GM18870 (cell line): ENCODE data around the gene GRAMD1B.
A peak's percentile ranks its signal among the peaks of the same experiment; 100 is the strongest.

ENCODE experiments used
- ATAC-seq: cut with Tn5 transposase; IDR thresholded peaks from one replicate; pipeline ENCODE4 v1.9.1; 2021; ENCODE audit warnings: moderate library complexity; ENCODE audit not compliant: unreplicated experiment

GRAMD1B gene

DNA sequence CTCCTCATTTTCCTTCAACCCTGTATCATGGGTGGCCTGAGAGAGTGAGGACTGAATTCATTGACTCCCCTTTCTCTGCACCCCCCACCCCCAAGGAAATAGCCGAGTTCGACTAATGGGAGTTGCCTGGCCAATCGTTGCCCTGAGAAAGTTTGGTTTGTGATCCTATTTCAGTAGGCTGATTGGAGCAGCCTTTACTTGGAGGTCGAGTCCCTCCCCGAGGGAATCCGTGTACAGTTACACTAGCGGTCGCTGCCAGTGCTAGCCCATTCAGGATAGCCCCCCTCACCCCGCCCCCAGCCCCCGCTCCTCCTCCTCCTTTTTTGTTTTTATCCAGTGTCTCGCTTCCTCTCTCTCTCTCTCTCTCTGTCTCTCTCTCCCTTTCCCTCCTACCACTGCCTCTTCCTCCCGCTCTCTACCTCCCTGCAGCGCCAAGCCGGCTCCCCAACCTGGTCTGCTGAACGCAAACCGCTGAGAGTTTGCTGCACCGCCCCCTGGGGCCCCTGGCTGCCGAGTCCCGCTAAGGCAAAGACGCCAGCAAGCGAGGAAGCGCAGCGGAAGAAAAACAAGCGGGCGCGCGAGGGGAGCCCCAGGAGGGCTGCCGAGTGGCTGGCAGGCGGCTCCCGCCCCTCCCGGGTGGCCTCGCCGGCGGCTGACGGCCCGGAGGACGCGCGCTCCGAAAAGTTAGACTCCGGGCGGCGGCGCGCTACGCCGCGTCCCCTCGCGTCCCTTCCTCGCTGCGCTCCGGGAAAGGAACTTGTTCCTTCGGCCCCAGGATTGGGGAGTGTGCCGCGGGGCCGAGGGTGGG, at the start of gene GRAMD1B:
Gene GRAMD1B, plus strand, starts transcription at position 357 of the 808 bp plus-strand sequence. CDS start 524 bp downstream, outside the sequence.
- ATAC-seq, result no peak

DNA sequence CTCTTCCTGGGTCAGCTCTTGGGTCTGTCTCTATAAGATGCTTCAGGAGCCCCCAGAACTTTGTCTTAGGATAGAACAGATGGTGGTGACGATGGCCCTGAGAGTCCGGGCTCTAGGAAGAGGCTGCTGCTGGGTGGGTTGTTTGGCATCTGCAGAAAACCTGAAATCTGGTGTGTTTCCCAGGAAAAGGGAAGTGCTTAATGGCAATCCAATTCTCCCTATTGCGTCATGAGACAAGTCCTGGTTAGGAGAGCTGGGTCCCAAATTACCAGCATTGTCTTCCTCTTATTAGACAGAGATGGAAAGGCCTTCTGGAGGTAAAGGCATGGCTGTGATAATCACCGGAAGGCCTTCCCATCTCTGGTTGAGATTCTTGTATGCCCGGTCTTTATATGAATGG, 48.9 kb upstream of the GRAMD1B start:
- ATAC-seq, result no peak

DNA sequence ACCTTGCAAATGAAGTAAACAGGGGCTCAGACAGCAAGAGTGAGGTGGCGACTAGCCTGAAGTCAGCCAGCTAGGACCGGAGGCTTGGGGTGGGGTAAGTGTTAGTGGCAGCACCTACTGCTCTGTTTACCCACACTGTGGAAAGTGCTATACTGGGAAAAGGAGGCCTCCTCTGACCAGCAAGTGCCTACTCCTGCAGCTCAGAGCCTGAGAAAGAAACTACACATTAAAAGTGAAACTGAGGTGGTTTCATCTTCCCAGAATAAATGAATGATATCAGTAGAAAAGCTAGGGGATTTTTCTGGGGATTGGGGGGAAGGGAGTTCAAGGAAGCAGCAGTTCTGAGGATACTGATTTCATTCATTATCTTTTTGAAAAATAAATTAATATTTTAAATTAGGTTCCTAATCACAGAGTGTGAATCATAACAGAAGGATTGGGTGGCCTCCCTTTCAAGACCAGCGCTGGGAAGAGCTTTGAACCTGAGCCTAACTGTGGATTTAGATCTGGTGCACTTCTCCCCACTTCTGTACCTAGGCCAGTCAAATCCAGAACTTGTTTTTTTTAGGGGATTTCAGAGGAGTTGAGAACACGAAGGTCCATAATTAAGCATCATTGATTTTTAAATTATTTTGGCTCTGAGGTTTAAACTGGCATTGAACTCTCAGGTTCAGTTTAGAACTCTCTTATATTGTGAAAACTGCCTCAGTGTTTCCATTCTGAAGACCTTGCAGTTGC, 48.1 kb upstream of the GRAMD1B start:
- peak; percentile 70 for ATAC-seq

DNA sequence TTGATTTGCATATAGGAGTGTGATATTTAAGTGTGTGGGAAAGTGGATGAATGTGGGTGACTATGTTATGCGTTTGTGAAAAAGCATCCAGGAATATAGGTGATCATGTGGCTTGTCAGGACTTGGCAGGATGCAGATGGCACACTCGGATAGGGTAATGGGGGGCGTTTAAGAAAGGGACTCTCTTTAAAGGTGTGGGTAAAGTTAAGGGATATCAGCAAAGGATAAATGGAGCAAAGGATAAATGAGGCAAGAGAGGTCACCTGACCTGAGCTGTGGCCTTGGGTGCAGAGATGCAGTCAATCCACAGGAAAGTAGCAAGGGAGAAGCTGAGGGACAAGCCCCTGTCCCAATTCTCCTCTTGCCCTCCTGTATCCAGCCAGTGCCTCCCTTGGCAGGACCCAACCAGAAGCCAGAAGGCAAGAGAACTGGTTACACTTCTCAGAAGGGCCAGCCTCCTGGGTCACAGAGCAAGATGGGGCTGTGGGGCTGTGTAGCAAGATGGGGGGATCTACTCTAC, 47.5 kb upstream of the GRAMD1B start:
- no peak for ATAC-seq

DNA sequence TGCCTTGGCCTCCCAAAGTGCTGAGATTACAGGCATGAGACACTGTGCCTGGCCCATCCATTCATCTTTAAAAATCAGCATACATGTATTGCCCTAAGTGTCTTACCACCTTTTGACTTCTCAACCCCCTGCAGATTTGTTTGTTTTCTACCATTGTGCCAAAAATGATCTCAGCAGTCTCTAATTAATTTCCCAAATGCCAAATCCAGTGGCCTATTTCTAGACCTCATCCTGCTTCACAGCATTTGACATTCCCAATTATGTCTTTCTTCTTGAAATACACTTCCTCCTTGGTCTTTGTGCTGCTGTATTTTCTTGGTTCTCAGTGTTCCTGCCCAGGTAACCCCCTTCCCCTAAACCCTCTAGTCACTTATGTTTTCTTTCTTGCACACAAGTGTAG, 46.0 kb upstream of the GRAMD1B start:
- no peak for ATAC-seq

DNA sequence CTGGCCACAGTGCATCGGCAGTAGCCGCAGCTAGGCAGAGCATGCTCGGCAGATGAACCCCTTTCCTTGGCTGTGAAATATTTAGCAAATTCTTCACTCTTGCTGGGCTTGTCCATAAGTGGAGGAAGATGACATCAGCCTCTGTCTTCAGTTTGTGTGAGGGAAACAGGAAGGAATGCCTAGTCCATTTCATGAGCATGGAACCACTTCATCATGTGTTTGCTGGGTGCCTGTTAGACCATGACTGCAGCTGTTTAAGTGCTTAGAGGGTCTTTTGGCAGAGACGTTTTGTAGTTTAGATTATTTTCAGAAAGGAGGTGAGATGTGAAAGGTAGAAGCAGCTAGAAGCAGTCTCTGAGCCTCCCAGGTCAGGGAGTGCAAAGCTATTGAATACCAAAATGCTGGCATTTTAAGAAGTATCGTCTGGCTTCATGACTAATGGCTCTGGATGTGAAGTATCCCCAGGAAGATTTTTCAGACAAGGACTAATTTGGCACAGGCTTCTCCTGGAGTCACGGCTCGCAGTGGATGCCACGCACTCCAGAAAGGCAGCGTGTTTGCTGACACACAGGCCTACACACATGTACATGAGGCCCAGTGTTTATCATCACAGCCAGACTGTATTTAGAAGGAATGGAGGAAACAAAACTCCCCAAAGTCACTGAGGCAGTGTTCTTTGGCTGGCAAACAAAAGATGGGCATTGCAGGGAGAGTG, 43.1 kb upstream of the GRAMD1B start:
- no peak for ATAC-seq

DNA sequence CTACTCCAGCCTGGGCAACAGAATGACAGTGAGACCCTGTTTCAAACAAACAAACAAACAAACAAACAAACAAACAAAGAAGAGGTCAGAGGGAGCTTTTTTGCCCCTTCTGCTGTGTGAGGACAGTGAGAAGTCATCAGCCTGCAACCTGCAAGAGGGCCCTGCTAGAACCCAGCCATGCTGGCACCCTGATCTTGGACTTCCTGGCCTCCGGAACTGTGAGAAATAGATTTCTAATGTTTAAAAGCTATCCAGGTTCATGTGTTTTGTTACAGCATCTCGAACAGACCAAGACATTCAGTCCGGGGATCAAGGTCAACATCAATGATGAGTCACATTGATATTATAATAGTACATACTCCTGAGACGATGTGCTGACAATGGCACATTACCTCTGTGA, 41.4 kb upstream of the GRAMD1B start:
- no peak for ATAC-seq

DNA sequence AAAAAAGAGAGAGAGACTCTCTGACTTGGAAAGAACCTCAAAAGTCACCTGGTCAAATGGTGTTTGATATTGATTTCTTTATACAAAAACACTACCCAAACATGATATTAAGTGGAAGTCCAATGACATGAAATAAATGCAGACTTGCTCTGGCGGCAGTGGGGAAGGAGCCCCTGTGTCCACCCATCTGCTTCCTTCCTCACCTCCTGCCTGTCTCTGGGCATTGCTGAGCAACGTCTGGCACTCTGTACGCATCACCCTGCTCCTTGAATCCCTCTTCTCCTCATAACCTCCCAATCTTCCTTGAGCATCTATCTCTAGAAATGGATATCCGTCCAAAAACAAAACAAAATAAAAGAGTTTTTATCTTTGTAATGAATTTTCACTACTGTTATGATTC, 39.9 kb upstream of the GRAMD1B start:
- no peak for ATAC-seq

DNA sequence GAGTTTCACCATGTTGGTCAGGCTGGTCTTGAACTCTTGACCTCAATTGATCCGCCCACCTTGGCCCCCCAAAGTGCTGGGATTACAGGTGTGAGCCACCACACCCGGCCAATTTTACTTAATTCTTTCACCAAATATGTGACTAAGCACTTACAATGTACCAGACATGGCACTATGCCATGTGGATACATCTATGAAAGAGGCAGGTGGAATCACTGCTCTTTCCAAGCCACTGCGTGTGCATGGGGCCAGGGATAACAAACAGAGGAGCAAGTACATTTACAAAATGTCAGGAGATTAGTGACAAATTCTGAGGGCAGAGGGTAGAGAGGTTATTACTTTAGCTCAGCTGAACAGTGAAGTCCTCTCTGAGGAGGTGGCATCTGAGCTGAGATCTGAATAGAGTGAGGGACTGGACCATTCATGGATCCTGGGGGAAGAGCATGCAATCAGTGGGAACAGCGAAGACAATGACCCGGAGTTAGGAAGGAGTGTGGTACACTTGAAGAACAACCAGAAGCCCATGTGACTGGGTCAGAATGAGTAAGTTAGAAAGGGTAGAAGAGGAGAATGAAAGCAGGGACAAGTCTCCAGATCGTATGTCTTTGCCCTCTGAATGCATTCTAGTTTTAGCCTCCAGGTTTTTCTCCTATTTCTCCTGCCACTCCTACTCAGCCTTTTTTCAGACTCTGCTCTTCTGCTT, 38.3 kb upstream of the GRAMD1B start:
- ATAC-seq, result no peak

DNA sequence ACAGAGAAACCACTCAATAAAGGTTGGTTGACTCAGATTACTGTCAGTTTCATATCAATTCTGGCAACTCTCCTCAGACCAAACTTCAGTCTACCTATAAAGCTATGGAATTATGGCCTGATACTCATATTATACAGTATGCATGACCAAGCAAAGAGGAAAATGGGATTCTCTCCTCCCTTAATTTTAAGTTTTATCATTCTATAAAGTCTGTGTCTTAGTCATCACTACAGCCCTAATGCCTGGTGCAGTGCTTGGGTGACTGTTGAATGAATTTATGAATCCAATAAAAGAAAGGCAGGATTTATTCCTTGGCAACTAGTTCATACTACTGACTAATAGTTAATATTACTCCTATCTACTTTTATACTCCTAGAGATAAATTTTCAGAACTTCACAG, 37.6 kb upstream of the GRAMD1B start:
- no peak for ATAC-seq

DNA sequence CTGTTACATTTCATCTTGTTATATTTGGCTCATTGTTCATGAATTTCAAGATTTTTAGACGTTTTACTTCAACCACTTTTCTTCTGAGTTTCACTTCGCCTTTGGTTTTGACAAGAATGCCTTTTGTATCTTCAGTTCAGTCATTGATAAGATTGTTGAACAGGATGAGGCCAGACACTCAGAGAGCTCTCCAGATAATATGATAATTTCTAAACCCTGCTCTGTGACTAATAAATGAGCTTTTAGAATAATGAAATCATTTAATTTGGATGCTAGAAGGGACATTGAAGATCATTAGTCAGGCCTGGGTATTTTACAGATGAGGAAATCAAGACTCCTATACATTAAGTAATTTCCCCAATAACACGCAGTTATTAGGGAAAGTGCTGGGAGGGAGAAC, 37.2 kb upstream of the GRAMD1B start:
- ATAC-seq, result no peak

DNA sequence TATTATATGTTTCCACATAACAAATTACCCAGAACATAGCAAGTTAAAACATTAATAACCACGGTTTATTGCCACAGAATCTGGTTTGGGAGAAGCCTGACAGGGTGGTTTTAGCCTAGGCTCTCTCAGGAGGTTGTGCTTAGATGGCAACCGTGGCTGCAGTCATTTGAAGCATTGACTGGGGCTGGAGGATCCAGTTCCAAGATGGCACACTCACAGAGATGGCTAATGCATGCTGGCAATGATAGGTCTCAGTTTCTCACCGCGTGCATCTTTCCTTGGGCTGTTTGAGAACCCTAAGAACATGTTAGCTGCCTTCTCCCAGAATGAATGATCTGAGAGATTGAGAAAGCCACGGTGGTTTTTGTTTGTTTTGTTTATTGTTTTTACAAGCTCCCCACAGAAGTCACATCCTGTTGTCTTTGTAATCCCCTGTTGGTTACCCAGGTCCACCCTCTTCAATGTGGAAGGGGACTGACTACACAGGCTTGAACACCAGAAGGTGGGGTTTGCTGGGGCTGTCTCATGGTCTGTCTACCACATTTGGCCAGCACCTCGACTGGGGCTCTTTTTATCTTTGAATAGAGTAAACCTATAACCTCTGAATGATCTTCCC, 36.6 kb upstream of the GRAMD1B start:
- ATAC-seq, result no peak

DNA sequence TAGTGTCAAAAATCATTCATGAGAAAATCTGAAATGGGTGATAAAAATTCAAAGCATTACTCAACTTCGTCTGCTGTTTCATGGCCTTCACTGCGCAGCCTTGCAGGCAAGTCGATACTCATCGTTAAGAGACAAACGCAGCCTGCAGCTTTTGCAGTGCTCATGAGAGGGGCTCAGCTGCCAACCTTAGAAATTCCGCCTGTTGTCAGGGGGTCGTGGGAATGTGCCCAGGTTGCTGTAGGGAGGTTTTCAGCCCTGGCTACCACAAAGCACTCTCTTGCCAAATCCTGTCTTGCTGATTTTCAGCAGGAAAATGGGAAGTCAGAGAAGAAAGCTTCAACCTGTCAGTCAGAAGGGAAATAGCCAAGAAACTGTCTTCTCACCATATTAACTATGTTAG, 25.4 kb upstream of the GRAMD1B start:
- ATAC-seq, result no peak

DNA sequence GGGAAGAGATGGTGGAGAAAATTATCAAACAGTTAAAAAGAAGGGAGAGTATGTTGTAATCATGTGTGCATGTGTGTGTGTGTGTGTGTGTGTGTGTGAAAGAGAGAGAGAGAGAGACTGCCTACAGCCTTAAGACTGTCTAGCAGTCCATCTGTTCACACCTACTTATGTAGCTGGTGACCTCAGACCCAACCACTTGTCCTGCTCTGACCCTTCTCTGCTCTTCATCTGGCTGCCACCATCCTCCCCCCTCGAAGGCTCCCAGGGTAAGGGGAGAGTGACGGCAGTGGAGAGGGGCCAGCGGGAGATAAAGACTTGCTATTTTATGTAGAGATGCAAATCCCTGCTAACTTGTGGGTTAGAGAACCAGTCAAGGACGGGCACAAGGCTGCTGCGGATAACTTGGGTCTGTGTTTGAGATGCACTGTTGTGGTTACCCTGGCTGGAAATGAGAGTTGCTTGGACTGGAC, 24.9 kb upstream of the GRAMD1B start:
- ATAC-seq, result no peak

DNA sequence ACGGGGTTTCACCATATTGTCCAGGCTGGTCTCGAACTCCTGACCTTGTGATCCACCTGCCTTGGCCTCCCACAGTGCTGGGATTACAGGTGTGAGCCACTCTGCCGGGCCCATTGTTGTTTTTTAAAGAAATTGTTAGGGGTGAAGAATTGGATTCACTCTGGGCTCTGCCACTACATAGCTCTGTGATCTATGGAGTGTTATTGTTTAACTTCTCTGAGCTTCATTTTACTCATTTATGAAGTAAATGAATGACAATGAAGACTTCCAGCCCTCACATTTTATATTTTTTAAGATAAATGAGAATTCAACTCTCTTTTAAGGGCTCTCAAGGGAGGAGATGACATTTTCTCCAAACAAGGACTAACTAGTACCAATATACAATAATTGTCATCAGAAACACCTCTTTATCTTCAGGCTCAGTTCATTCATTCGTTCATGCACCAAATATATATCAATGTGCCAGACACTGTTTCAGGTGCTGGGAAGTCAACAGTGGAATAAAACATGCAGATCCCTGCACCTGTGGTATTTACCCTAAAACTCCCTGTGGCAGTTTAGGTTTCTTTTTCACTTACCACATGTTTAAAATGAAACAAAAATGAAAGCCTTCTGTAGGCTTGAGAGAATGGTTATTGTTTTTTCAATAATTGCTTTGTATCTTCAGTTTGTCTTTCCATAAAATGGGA, 23.5 kb upstream of the GRAMD1B start:
- ATAC-seq, result no peak

DNA sequence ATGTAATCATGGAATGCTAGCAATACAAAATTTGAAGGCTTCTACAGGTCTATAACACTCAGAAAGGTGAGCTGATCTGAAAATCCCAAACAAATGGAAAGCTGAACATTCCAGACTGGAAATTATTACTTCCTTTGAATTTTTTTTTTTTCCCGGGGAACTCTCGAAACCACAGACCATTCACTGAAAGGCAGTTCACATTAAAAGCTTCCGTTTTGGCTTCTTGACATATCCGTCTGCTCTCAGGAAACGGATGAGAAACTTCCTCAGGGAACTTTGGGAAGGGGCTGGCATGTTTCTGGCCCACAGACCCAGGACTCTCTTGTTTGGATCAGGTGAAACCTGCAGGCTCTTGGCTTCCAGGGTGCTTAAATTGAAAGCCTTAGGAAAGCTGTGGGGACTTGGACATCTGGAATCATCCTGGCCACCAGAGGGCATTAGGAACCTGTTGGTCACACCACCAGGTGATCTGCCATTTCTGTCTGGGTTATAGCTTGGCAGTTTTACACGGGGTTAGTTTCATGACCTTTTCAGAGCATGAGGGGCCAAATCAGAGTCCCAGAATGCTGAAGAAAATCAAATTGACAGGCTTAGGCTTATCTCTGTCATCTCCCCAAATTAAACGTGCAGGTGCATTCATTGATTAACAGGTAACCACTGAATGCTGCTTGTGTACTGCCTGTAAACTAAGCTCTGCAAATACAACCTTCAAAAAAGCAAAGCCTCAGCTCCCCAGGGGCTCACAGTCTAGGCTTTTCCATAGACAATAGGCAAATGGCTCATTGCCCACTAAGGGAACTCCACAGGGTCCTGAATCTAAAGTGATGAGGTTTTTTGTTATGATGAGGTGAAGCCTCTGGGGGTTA, 22.7 kb upstream of the GRAMD1B start:
- ATAC-seq, result no peak

DNA sequence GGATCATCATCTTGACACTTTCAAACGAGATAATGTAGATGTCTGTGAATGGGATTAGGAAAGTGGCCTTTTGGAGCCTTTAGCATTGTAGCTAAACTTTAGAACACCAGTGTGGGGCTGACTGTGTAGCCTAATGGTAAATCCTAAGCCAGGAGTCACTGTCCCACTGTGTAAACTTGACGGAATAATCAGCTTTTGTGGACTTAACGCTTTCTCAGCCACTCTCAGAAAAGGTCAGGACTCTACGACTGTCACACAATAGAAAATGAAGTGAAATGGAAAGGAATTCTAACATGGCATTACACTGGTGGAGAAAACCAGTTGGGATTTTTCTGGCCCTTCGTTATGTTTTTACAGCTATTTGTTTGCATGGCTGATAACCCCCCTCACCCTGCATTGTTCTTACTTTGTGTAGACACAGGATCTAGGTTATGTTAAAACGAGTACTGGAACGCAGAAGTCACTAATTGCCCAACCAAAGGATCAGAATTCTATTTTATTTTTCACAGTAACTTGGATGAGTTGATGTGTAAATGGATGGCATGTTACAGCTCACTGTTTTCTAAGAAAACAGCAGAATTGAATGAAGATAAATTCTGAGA, 22.0 kb upstream of the GRAMD1B start:
- ATAC-seq, result no peak
